ENCODE data around the gene BTBD2.
A peak's percentile ranks its signal among the peaks of the same experiment; 100 is the strongest.

BTBD2 gene

GRCh38 chr19:2050349-2050990 is 35.0 kb upstream of the BTBD2 start:
- peak; percentile 68 for DNase-seq

- peak; percentile 73 for DNase-seq
Observed at GRCh38 chr19:2049741-2050348, 34.3 kb upstream of the BTBD2 start.

- no peak for DNase-seq
Observed at GRCh38 chr19:2048959-2049740, 33.6 kb upstream of the BTBD2 start.

GRCh38 chr19:2048104-2048958 is 32.8 kb upstream of the BTBD2 start:
- DNase-seq = no peak

- DNase-seq = no peak
Observed at GRCh38 chr19:2047449-2048103, 32.1 kb upstream of the BTBD2 start.

GRCh38 chr19:2047076-2047448 is 31.5 kb upstream of the BTBD2 start:
- no peak for DNase-seq

- no peak for DNase-seq
Observed at GRCh38 chr19:2046046-2046907, 30.8 kb upstream of the BTBD2 start.

- DNase-seq = no peak
Observed at GRCh38 chr19:2045501-2046045, 30.1 kb upstream of the BTBD2 start.

- DNase-seq = no peak
Observed at GRCh38 chr19:2044709-2045500, 29.4 kb upstream of the BTBD2 start.

GRCh38 chr19:2043961-2044708 is 28.6 kb upstream of the BTBD2 start:
- DNase-seq = no peak

- no peak for DNase-seq
Observed at GRCh38 chr19:2043251-2043641, 27.7 kb upstream of the BTBD2 start.

GRCh38 chr19:2042485-2043250 is 27.2 kb upstream of the BTBD2 start:
- no peak for DNase-seq

GRCh38 chr19:2041683-2042484 is 26.4 kb upstream of the BTBD2 start:
- peak; percentile 99 for DNase-seq

- no peak for DNase-seq
Observed at GRCh38 chr19:2041433-2041682, 25.8 kb upstream of the BTBD2 start.

GRCh38 chr19:2040647-2041432 is 25.3 kb upstream of the BTBD2 start:
- DNase-seq = no peak

GRCh38 chr19:2039959-2040646 is 24.6 kb upstream of the BTBD2 start:
- no peak for DNase-seq
